Activated T-cell treated with anti-CD3 and anti-CD28 coated beads, Interleukin-2, amount 50 U/mL, for 24 hours (primary cell): ENCODE measurements around the gene POT1.
A peak's percentile ranks its signal among the peaks of the same experiment; 100 is the strongest.

Experiments used
- DNase-seq: peaks from one replicate; pipeline ENCODE4 v3.0.0-alpha.2; 2020
- H3K27ac Mint-ChIP-seq: 2 replicates; pipeline ENCODE4 v1.8.0; 2020; ENCODE audit warnings: mild to moderate bottlenecking, mixed read lengths
- H3K27me3 Mint-ChIP-seq: 2 replicates; pipeline ENCODE4 v1.8.0; 2020; ENCODE audit warnings: mixed read lengths
- H3K36me3 Mint-ChIP-seq: 2 replicates; pipeline ENCODE4 v1.8.0; 2020; ENCODE audit warnings: low read depth, mixed read lengths
- H3K4me1 Mint-ChIP-seq: 2 replicates; pipeline ENCODE4 v1.8.0; 2020; ENCODE audit warnings: low read depth, mixed read lengths
- H3K4me3 Mint-ChIP-seq: 2 replicates; pipeline ENCODE4 v1.8.0; 2020; ENCODE audit warnings: mild to moderate bottlenecking, moderate library complexity, mixed read lengths
- H3K9me3 Mint-ChIP-seq: 2 replicates; pipeline ENCODE4 v1.8.0; 2020; ENCODE audit warnings: mixed read lengths

Gene POT1

DNA sequence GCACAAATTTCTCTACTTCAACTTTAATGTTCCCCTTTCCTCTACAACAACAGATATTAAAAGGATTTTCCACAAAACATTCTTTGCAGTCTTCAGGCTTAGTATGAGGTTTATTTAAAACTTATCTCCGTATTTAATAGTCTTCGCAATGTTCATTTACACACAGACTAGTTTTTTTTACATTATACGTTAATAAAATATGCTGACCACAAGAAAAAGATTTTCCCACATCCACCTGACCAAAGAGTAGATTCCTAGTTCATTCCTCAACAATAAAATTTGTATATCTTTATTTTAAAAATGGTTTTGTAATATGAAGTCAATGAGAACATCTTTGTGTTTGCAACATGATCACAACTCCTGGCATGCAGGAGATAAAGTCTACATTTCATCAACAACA is 42.4 kb downstream of the POT1 start:
- DNase-seq, result no peak
- Mint-ChIP-seq H3K27me3 (no peaks in the 10 kb centered on the region), H3K4me3 (no peak overlapping the region), H3K27ac (no peak overlapping the region), H3K36me3 (peaks cover 48% of the 10 kb centered on the region), H3K4me1 (no peaks in the 10 kb centered on the region), H3K9me3 (no peaks in the 10 kb centered on the region)

DNA sequence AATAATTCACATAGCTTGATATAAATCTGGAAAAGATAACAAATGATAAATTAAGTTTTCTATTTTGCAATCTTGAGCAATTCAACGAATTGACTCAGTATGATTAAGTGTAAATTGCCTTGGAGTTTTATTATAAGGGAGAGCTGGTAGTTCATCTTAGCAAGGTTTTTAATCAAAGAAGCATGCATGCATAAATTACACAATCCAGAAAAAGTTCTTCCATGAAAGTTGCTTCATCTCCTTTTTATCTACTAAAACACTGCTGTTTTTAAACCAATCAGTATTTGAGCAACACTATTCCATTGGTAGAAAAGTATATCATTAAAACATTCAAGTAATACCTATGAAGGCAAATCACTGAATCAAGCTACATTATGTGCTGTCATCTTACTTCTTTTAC is 47.6 kb downstream of the POT1 start:
- H3K4me1 Mint-ChIP-seq, result no peaks in the 10 kb centered on the region
- H3K4me3 Mint-ChIP-seq, result no peak overlapping the region
- no peak for DNase-seq
- H3K27me3 Mint-ChIP-seq, result no peaks in the 10 kb centered on the region
- H3K36me3 Mint-ChIP-seq, result peaks cover 29% of the 10 kb centered on the region
- H3K27ac Mint-ChIP-seq, result no peak overlapping the region
- H3K9me3 Mint-ChIP-seq, result no peaks in the 10 kb centered on the region

DNA sequence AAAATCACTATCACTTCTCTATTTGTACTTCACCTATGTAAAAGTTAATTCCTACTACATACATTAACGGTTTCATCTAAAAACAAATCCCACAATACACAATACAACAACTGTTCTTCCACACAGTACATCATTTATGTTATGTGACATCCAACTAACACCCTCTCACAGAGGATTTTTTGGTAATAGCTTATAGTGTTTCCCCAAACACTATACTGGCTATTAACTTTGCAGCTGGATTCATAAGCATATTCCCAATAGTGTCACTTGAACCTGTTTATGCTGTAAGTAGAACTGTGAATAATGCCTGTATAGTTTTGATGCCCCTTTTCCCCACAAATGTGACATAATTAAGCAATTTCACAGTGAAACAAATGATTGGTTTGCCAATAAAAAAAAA is 49.9 kb downstream of the POT1 start:
- Mint-ChIP-seq H3K27ac (no peak overlapping the region), H3K9me3 (no peaks in the 10 kb centered on the region), H3K36me3 (peaks cover 42% of the 10 kb centered on the region), H3K27me3 (no peaks in the 10 kb centered on the region), H3K4me1 (no peaks in the 10 kb centered on the region), H3K4me3 (no peak overlapping the region)
- no peak for DNase-seq

DNA sequence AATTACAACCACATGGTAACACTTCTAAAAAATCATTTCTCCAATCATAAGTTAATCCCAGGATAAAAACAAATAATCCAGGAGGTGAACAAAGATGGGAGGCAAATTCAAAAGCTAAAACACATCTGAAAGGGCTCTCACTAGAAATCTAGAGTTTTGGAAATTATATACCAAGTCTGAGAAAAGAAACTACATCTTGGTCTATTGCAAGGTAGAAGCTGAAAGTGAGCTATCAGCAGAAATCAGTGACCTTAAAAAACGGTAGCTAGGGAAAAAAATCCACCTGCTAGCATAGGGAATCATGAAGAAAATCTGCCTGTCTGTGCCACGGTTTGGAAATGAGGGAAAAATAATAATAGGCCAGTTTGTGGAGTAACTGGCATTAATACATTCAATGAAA is 50.5 kb downstream of the POT1 start:
- no peak overlapping the region for H3K4me3 Mint-ChIP-seq
- no peaks in the 10 kb centered on the region for H3K27me3 Mint-ChIP-seq
- no peak for DNase-seq
- H3K4me1 Mint-ChIP-seq, result no peaks in the 10 kb centered on the region
- H3K27ac Mint-ChIP-seq, result no peak overlapping the region
- H3K9me3 Mint-ChIP-seq, result no peaks in the 10 kb centered on the region
- H3K36me3 Mint-ChIP-seq, result peaks cover 37% of the 10 kb centered on the region

DNA sequence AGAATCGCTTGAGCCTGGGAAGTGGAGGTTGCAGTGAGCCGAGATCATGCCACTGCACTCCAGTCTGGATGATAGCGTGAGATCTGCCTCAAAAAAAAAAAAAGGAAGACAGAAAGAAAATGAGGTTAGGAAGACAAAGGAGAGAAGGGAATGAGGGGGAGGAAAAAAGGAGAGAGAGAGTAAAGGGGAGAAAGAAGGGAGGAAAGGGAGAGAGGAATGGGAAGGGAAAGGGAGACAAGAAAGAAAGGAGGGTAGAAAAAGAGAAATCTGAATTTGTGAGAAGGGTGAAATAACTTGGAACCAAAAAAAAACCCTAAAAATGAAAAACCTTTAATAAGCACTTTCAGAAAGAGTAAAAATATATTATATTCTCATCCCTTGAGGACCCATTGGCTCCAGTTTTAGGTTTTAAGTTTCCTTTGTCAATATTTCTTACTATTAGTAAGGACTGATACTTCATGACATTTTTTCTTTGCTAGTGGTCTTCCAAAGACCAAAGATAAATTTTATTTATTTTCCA is 54.9 kb downstream of the POT1 start:
- DNase-seq, result no peak
- no peak overlapping the region for H3K27ac Mint-ChIP-seq
- H3K9me3 Mint-ChIP-seq, result no peaks in the 10 kb centered on the region
- H3K4me1 Mint-ChIP-seq, result no peaks in the 10 kb centered on the region
- H3K36me3 Mint-ChIP-seq, result peaks cover 41% of the 10 kb centered on the region
- H3K27me3 Mint-ChIP-seq, result no peaks in the 10 kb centered on the region
- no peak overlapping the region for H3K4me3 Mint-ChIP-seq

DNA sequence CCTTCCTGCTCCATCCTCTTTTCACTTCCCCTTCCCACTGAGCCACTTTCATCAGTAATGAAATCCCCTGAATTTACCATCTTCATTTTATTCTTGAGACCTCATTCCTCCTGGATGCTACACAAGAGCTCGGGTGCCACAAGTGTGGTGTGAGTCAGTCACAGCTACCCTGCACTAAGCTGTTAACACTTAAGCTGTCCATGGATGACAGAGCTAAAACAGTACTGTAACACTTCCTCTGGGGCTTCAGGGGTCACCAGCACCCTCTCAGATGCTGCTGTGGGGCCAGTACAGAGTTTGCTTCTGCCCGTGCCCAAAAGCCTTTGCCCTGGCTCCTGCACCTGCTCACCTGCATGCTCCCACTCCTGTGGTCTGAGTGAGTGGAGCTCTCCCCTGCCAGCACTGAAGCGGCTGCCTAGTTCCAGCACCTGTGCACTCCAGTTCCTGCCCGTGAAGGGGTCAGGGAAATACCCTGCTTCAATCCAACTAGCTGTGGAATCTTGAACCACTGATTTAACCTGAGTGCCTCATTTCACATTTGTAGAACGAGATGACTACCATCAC is 71.9 kb downstream of the POT1 start:
- no peak for DNase-seq
- H3K4me1 Mint-ChIP-seq, result no peaks in the 10 kb centered on the region
- no peak overlapping the region for H3K4me3 Mint-ChIP-seq
- no peaks in the 10 kb centered on the region for H3K27me3 Mint-ChIP-seq
- H3K36me3 Mint-ChIP-seq, result peaks cover 60% of the 10 kb centered on the region
- H3K9me3 Mint-ChIP-seq, result no peaks in the 10 kb centered on the region
- H3K27ac Mint-ChIP-seq, result peak overlapping the region; percentile 64

DNA sequence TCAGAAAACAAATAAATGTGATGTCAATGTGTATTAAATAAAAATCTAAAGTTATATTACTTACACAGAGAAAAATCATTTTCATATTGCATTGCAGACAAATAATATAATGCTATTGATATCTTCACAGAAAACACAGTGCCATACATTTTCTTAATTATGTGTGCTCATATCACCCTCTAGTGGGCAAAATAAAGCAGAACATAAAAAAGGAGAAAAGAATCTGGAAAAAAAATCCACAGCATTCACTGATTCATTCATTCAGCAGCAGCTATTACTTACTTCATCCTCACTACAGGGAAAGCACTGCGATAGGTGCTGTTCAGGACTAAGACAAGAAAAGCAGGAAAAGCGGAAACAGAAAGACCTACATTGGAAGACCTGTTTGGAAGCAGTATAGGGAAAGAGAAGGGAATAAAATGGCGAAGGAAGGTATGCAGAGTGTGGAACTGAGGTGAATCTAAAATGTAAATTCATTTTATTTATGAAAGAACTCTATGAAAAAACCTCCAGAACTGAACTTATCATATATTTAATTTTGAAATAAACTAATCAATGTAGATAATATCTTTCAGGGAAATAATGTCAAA is 73.2 kb downstream of the POT1 start:
- H3K36me3 Mint-ChIP-seq, result peaks cover 59% of the 10 kb centered on the region
- H3K4me1 Mint-ChIP-seq, result no peaks in the 10 kb centered on the region
- no peak overlapping the region for H3K27ac Mint-ChIP-seq
- H3K4me3 Mint-ChIP-seq, result no peak overlapping the region
- H3K9me3 Mint-ChIP-seq, result no peaks in the 10 kb centered on the region
- H3K27me3 Mint-ChIP-seq, result no peaks in the 10 kb centered on the region
- DNase-seq, result no peak

DNA sequence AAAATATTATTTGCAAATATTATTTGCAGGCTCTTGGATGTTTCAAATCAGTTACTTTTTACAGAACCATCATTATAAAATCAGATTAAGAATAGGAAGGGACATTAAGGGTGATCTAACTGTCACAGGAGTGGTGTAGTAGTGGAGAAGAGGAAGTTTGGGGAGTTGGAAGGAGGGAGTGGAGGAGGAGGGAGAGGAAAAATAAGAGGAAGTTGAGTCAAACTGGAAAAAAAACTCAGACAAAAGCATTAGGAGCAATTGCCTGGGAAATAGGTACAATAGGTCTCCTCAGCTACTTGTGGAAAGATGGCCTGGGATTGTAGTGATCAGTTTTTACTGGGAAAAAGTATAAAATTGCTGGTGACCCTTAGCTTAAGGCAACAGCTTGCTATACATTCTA is 86.3 kb downstream of the POT1 start:
- Mint-ChIP-seq H3K9me3 (no peaks in the 10 kb centered on the region), H3K27me3 (no peaks in the 10 kb centered on the region), H3K4me1 (peaks cover 3% of the 10 kb centered on the region), H3K4me3 (no peak overlapping the region), H3K27ac (no peak overlapping the region), H3K36me3 (peaks cover 56% of the 10 kb centered on the region)
- no peak for DNase-seq

DNA sequence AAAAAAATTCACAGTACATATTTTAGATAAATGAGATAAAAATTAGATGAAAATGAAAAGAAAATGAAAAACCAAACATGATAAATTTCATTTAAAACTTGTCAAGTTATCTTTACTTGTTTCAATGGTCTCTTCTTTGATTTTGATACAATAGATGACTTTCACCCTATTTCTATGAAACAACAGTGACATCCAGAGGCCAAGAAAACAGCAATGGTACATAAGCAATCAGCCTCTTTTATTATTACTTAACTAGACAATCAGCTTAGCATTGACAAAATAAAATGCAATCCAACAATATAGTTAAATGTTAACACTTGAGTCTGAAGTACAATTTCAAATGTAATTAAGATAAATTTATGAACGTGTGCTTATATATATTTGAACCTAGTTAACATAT is 89.2 kb downstream of the POT1 start:
- Mint-ChIP-seq H3K27ac (no peak overlapping the region), H3K4me3 (no peak overlapping the region), H3K36me3 (peaks cover 51% of the 10 kb centered on the region), H3K9me3 (no peaks in the 10 kb centered on the region), H3K27me3 (no peaks in the 10 kb centered on the region), H3K4me1 (peaks cover 3% of the 10 kb centered on the region)
- DNase-seq, result no peak

DNA sequence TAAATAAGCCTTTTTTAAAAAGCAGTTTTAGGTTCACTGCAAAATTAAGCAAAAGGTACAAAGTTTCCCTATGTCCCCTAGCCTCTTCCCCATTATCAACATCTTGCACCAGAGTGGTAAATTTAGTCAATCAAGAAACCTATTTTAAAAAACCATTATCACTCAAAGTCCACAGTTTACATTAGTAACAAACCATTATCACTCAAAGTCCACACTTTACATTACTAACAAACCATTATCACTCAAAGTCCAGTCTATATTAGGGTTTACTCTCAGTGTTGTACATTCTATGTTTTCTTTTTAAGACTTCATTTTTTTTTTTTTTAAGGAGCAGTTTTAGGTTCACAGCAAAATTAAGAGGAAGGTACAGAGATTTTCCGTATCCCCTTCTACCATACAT is 89.9 kb downstream of the POT1 start:
- H3K4me3 Mint-ChIP-seq, result no peak overlapping the region
- DNase-seq, result no peak
- peaks cover 1% of the 10 kb centered on the region for H3K4me1 Mint-ChIP-seq
- H3K27ac Mint-ChIP-seq, result no peak overlapping the region
- peaks cover 52% of the 10 kb centered on the region for H3K36me3 Mint-ChIP-seq
- H3K9me3 Mint-ChIP-seq, result no peaks in the 10 kb centered on the region
- H3K27me3 Mint-ChIP-seq, result no peaks in the 10 kb centered on the region

DNA sequence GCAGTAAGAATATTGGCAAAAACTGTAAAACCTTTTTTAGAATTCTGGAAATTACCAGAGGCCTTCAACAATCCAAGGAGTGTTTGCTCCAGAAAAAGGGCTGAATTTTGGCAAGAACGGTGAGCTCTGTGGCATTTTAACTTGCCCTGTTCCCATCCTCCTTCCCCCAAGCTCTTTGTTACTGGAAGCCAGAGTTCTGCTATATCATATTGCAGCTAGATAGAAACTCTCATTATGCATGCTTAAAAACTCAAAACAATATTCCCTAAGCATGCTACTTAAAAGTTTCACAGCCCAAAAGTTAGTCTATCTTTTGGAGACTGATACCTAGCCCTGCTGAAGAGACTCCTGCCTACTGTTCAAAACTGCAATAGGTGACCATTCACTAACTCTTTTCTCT is 93.5 kb downstream of the POT1 start:
- no peaks in the 10 kb centered on the region for H3K27me3 Mint-ChIP-seq
- peaks cover 67% of the 10 kb centered on the region for H3K36me3 Mint-ChIP-seq
- H3K4me3 Mint-ChIP-seq, result no peak overlapping the region
- H3K9me3 Mint-ChIP-seq, result no peaks in the 10 kb centered on the region
- no peaks in the 10 kb centered on the region for H3K4me1 Mint-ChIP-seq
- H3K27ac Mint-ChIP-seq, result no peak overlapping the region
- no peak for DNase-seq

DNA sequence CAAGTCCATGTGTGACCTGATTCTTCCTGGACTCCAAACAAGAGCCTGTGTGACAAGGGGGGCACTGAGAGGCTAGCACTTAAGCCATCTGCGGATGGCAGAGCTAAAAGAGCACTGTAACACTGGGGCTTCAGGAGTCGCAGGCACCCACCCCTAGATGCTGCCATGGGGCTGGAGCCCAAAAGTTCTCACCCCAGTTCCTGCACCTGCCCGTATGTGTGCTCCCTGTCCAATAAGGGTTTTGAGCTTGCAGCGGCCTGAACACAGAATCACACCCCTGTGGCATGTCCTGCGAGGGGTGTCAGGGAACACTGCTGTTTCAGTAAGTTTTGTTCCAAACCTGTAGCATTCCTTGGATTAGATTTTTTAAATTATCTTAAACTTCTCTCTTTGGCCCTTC is 110.8 kb downstream of the POT1 start:
- H3K4me3 Mint-ChIP-seq, result no peak overlapping the region
- H3K27me3 Mint-ChIP-seq, result peaks cover 7% of the 10 kb centered on the region
- H3K4me1 Mint-ChIP-seq, result no peaks in the 10 kb centered on the region
- H3K9me3 Mint-ChIP-seq, result peaks cover 3% of the 10 kb centered on the region
- DNase-seq, result no peak
- H3K27ac Mint-ChIP-seq, result no peak overlapping the region
- H3K36me3 Mint-ChIP-seq, result peaks cover 22% of the 10 kb centered on the region

DNA sequence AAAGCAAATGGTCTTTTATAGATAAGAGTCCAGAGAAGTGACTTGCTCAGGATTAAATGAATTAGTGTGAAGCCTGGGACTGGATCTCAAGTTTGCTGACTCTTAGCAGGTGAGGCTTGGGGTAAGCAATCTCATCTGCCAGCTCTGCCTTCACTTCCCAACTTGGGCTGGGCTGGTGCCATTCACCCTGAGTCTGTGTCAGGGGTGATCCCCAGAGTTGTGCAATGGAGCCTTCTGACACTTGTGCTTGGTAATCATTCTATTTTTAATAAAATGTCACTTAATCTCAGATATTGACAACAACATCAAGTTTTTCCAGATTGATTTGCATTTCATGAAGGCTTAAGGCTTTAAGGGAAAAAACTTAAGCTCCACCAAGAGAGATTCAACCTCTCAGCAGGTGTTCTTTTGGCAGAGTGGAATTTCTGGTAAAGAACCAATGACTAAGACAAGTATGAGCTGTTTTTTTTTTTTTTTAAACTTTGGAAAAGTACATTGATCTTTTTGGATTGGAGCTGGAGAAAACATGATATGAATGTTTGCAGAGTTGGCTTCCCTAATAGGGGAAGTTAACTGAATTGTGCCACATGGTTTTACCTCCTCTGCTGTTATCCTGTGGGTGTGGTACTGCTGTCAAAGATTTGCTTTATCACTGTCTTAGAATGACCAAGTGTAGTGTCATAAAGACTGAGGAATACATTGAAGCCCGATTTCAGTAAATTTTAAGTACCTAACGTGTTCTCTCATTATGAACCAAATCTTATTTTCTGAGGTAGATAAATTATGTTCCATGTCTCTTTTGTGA is 115.4 kb downstream of the POT1 start:
- DNase-seq, result no peak
- Mint-ChIP-seq H3K4me1 (no peaks in the 10 kb centered on the region), H3K9me3 (peaks cover 3% of the 10 kb centered on the region), H3K27me3 (peaks cover 22% of the 10 kb centered on the region), H3K27ac (no peak overlapping the region), H3K4me3 (no peak overlapping the region), H3K36me3 (no peaks in the 10 kb centered on the region)

DNA sequence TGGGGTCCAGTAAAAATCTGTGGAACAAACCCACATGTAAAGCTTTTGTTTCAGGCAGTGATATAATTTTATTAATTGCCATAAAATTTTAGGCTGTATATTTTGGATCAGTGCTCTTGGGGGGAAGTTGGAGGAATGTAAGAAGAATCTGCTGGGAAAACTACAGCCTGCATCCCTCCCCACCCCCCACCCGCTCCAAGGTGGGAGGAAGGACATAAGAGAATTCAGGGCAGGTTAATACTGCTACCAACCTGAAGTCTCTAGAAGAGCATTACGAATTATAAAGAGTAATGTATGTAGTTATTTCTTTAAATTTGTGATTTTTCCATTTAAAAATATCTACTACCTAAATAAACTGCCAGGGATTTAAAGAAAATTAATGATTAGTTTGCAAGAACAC is 116.9 kb downstream of the POT1 start:
- no peaks in the 10 kb centered on the region for H3K4me1 Mint-ChIP-seq
- no peak for DNase-seq

DNA sequence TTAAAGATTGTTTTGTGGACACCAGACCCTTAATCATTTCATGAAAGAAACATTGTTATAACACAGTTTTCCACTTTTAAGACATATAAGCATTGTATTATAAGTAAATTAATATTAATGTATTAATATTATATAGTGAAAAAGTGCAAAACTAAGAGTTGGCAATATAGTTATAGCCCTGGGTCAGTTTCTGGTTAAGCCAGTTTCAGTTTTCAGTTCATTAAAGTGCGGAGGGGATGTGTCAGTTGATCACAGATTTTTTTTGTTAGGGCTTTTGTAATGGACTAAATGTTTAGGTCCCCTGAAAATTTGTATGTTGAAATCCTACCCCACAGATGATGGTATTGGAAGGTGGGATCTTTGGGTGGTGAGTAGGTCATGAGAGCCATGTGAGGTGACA is 118.3 kb downstream of the POT1 start:
- Mint-ChIP-seq H3K4me1 (no peaks in the 10 kb centered on the region), H3K9me3 (no peaks in the 10 kb centered on the region), H3K27me3 (peaks cover 22% of the 10 kb centered on the region), H3K27ac (no peak overlapping the region), H3K4me3 (no peak overlapping the region), H3K36me3 (no peaks in the 10 kb centered on the region)
- no peak for DNase-seq

More for the DNA sequence above, 116.9 kb downstream of the POT1 start:
- Mint-ChIP-seq H3K9me3 (peaks cover 3% of the 10 kb centered on the region), H3K36me3 (no peaks in the 10 kb centered on the region), H3K4me3 (no peak overlapping the region), H3K27me3 (peaks cover 22% of the 10 kb centered on the region), H3K27ac (no peak overlapping the region)
